OCI-LY1 (cell line): ENCODE measurements around the gene EMC8.

Experiments
- CTCF ChIP-seq: fragments of 200-600 bp; sonication (generic), shearing (Covaris generic); IDR thresholded peaks from 2 replicates; pipeline ENCODE4 v1.5.1; 2017; ENCODE audit warnings: mild to moderate bottlenecking, antibody characterized with exemption, low read length, moderate library complexity, mixed read lengths
- EZH2 ChIP-seq: fragments of 200-600 bp; sonication (generic), shearing (Covaris generic); IDR thresholded peaks from 2 replicates; pipeline ENCODE4 v1.8.0; 2017; ENCODE audit warnings: borderline replicate concordance, mixed run types, mild to moderate bottlenecking, antibody characterized with exemption, low read length, moderate library complexity, mixed read lengths

GRCh38 chr16:85828166-85828565, 28.8 kb upstream of the EMC8 start:
- TF ChIP-seq CTCF = no peak
- no peak for TF ChIP-seq EZH2
